NCI-H524 treated with DMSO at 0.1 percent for 48 hours (cell line): ENCODE data around the gene ZNF488.
"Not testable (repeated sequence)": the region's sequence is repeated elsewhere in the genome, so short reads cannot be mapped to it uniquely, and the experiment has no call there.

Experiments
- DNase-seq: peaks from one replicate; lab custom pipeline; 2025; lab: John Stamatoyannopoulos, UW

Gene ZNF488

GRCh38 chr10:47409866-47410256, 25.8 kb upstream of the ZNF488 start:
- no peak for DNase-seq

- no peak for DNase-seq
Measured at GRCh38 chr10:47409171-47409865, 25.2 kb upstream of the ZNF488 start.

- DNase-seq, result no peak
Measured at GRCh38 chr10:47408606-47409005, 24.5 kb upstream of the ZNF488 start.

GRCh38 chr10:47406870-47407691, 23.0 kb upstream of the ZNF488 start:
- DNase-seq, result no peak

- no peak for DNase-seq
Measured at GRCh38 chr10:47406548-47406869, 22.4 kb upstream of the ZNF488 start.

- no peak for DNase-seq
Measured at GRCh38 chr10:47405857-47406547, 21.9 kb upstream of the ZNF488 start.

GRCh38 chr10:47404937-47405336, 20.8 kb upstream of the ZNF488 start:
- DNase-seq, result no peak

- no peak for DNase-seq
Measured at GRCh38 chr10:47404446-47404845, 20.4 kb upstream of the ZNF488 start.

- no peak for DNase-seq
Measured at GRCh38 chr10:47403446-47404318, 19.6 kb upstream of the ZNF488 start.

GRCh38 chr10:47402641-47403301, 18.7 kb upstream of the ZNF488 start:
- DNase-seq, result no peak

GRCh38 chr10:47401874-47402640, 18.0 kb upstream of the ZNF488 start:
- no peak for DNase-seq

GRCh38 chr10:47401210-47401609, 17.1 kb upstream of the ZNF488 start:
- DNase-seq, result no peak

GRCh38 chr10:47400786-47401185, 16.7 kb upstream of the ZNF488 start:
- no peak for DNase-seq

GRCh38 chr10:47400251-47400650, 16.2 kb upstream of the ZNF488 start:
- no peak for DNase-seq

GRCh38 chr10:47397256-47397655, 13.2 kb upstream of the ZNF488 start:
- no peak for DNase-seq

GRCh38 chr10:47396311-47396717, 12.2 kb upstream of the ZNF488 start:
- DNase-seq, result no peak

GRCh38 chr10:47389619-47390018, 5.5 kb upstream of the ZNF488 start:
- no peak for DNase-seq

GRCh38 chr10:47388879-47389278, 4.8 kb upstream of the ZNF488 start:
- DNase-seq, result no peak

GRCh38 chr10:47386104-47386503, 2.0 kb upstream of the ZNF488 start:
- DNase-seq, result not testable (repeated sequence)

GRCh38 chr10:47383261-47384147, 589 bp downstream of the ZNF488 start:
- DNase-seq, result no peak
